ENCODE data around the gene FBXL7.

Gene FBXL7

DNA sequence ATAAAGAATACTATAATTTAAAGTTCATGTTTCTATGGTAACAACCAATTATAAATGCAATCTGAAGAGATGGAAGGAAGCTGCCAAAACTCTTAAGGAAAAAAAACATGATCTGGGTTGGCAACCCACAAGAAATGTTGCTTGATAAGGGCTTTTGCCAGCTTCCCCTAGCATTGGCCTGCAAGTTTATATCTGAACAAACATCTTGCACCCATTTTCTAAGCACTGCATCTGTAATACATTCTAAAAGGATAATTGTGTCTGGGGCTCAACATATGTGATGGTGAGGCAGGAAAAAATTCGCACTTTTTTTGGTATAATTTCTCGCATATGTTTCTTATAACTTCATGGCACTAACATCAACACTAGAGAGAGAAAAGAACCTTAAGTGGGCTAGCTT, 276.4 kb downstream of the FBXL7 start:
- H3K27ac ChIP-seq, result no peak overlapping the region
- no peak for DNase-seq (ENCODE audit: low spot score)
- TF ChIP-seq, protein P1, sequence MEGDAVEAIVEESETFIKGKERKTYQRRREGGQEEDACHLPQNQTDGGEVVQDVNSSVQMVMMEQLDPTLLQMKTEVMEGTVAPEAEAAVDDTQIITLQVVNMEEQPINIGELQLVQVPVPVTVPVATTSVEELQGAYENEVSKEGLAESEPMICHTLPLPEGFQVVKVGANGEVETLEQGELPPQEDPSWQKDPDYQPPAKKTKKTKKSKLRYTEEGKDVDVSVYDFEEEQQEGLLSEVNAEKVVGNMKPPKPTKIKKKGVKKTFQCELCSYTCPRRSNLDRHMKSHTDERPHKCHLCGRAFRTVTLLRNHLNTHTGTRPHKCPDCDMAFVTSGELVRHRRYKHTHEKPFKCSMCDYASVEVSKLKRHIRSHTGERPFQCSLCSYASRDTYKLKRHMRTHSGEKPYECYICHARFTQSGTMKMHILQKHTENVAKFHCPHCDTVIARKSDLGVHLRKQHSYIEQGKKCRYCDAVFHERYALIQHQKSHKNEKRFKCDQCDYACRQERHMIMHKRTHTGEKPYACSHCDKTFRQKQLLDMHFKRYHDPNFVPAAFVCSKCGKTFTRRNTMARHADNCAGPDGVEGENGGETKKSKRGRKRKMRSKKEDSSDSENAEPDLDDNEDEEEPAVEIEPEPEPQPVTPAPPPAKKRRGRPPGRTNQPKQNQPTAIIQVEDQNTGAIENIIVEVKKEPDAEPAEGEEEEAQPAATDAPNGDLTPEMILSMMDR (conservative IDR thresholded peaks at IDR 0.05; ENCODE audit: low read depth), result no peak
- ChIA-PET CTCF (no interaction called here), POLR2A (ENCODE audit: low non-redundant PET) (no interaction called here)

- DNase-seq (ENCODE audit: low spot score), result no peak
- TF ChIP-seq, protein P1 (conservative IDR thresholded peaks at IDR 0.05; ENCODE audit: low read depth), result no peak
- POLR2A ChIA-PET (ENCODE audit: low non-redundant PET), result no interaction called here
- CTCF ChIA-PET, result no interaction called here
- no peak overlapping the region for H3K27ac ChIP-seq
Observed at GRCh38 chr5:15783734-15784133, 283.8 kb downstream of the FBXL7 start.

- ChIA-PET POLR2A (ENCODE audit: low non-redundant PET) (no interaction called here), CTCF (no interaction called here)
- no peak for DNase-seq (ENCODE audit: low spot score)
- no peak overlapping the region for H3K27ac ChIP-seq
- TF ChIP-seq, protein P1 (conservative IDR thresholded peaks at IDR 0.05; ENCODE audit: low read depth), result no peak
Observed at GRCh38 chr5:15785531-15785981, 285.6 kb downstream of the FBXL7 start.

- ChIA-PET POLR2A (ENCODE audit: low non-redundant PET) (no interaction called here), CTCF (no interaction called here)
- DNase-seq (ENCODE audit: low spot score), result no peak
Observed at GRCh38 chr5:15786326-15786725, 286.3 kb downstream of the FBXL7 start.

GRCh38 chr5:15786884-15787283, 286.9 kb downstream of the FBXL7 start:
- ChIA-PET POLR2A (ENCODE audit: low non-redundant PET) (no interaction called here), CTCF (no interaction called here)
- TF ChIP-seq, protein P1 (conservative IDR thresholded peaks at IDR 0.05; ENCODE audit: low read depth), result no peak
- no peak for DNase-seq (ENCODE audit: low spot score)
- no peak overlapping the region for H3K27ac ChIP-seq

More at GRCh38 chr5:15786326-15786725, 286.3 kb downstream of the FBXL7 start:
- no peak overlapping the region for H3K27ac ChIP-seq
- TF ChIP-seq, protein P1 (conservative IDR thresholded peaks at IDR 0.05; ENCODE audit: low read depth), result no peak

GRCh38 chr5:15787681-15788080, 287.7 kb downstream of the FBXL7 start:
- TF ChIP-seq, protein P1 (conservative IDR thresholded peaks at IDR 0.05; ENCODE audit: low read depth), result no peak
- CTCF ChIA-PET, result no interaction called here
- POLR2A ChIA-PET (ENCODE audit: low non-redundant PET), result no interaction called here
- DNase-seq (ENCODE audit: low spot score), result no peak
- no peak overlapping the region for H3K27ac ChIP-seq

DNA sequence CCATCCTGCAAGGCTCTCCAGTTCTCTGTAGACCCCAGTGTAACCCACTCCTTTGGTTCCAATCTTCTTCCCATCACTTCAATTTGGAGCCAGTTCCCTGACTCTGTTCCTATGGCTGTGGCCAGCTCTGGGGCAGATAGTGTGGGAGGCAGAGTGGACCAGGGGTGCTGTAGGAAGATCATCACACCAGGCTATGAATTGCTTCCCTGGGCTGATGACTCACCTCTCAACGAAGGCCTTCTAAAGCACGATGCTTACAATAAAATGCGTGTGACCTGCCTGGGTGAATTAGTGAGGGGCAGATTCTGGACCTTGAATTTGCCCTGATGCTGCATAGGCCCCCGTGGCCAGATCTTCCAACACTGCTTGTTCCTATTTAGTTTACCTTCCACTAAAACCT, 289.7 kb downstream of the FBXL7 start:
- ChIA-PET POLR2A (ENCODE audit: low non-redundant PET) (no interaction called here), CTCF (interaction anchor here (0.6 to 0.7 kb wide), 2 partner anchors 11 to 290 kb away, joined by 3 read pairs; no protein-coding TSS in a partner anchor)
- H3K27ac ChIP-seq, result no peak overlapping the region
- DNase-seq (ENCODE audit: low spot score), result no peak
- TF ChIP-seq, protein P1 (conservative IDR thresholded peaks at IDR 0.05; ENCODE audit: low read depth), result no peak
